ENCODE results near the gene BCAP31. TPM values are rescaled to one million over a fixed set of nuclear protein-coding genes. Genes with fewer than 3 reads are reported as not detected.

BCAP31 gene
- total and polyA plus RNA-seq, 2 donors (not counting 1 experiment from before 2014, with no cell fraction given), result 59.5 to 117 TPM

- POLR2A ChIA-PET, result interaction anchor here (0.6 kb wide), 1 partner anchor 11 kb away, joined by 4 read pairs; the partner anchor contains the start of gene BCAP31
Measured at GRCh38 chrX:153734871-153735270, 10.7 kb upstream of the BCAP31 start.

More at GRCh38 chrX:153734871-153735270, 10.7 kb upstream of the BCAP31 start:
- TF ChIP-seq EZH2 (IDR thresholded peaks at IDR 0.05; ENCODE audit: borderline replicate concordance, insufficient read depth, low read depth, low read length, poor library complexity, severe bottlenecking) (no peak), CTCF (IDR thresholded peaks at IDR 0.05) (no peak)
- intact Hi-C loops (cut with micrococcal nuclease), result loop anchor here (1.0 kb wide), 1 partner anchor 8 kb away; no protein-coding TSS in a partner anchor
- H4K20me1 ChIP-seq (ENCODE audit: control insufficient read depth, insufficient read depth, low read length, poor library complexity, severe bottlenecking), result no peaks in the 10 kb centered on the region
- H3K9me3 Mint-ChIP-seq (ENCODE audit: insufficient read depth), result no peaks in the 10 kb centered on the region
- peaks cover 0 to 22% of the 10 kb centered on the region in 2 experiments for H3K36me3 ChIP-seq (replicated peaks in 1 of 2; ENCODE audit: control extremely low read depth in 1 of 2, control insufficient read depth in 1 of 2, extremely low read depth in 1 of 2, insufficient read depth in 2 of 2, low read length in 1 of 2)
- H3K4me1 Mint-ChIP-seq, result peaks cover 22% of the 10 kb centered on the region
- no peak for ATAC-seq (ENCODE audit: low read depth)
- no peak overlapping the region for H3K9ac ChIP-seq (ENCODE audit: low read length)
- H3K4me2 ChIP-seq (replicated peaks; ENCODE audit: low read depth, low read length, poor library complexity, severe bottlenecking), result no peak overlapping the region
- CTCF ChIA-PET, result interaction anchor here (0.7 to 1.4 kb wide), 3 partner anchors 15 to 223 kb away, joined by 3 to 4 read pairs (median 3); no protein-coding TSS in a partner anchor
- H3K4me3 Mint-ChIP-seq, result no peak overlapping the region
- DNase-seq, result no peak
- no peak overlapping the region for H2AFZ ChIP-seq (ENCODE audit: insufficient read depth, low read depth, low read length, poor library complexity, severe bottlenecking)
- peaks cover 0 to 3% (median 0%) of the 10 kb centered on the region in 3 donors for H3K9me3 ChIP-seq (ENCODE audit: control extremely low read depth in 1 of 3, control insufficient read depth in 2 of 3, insufficient read depth in 1 of 3, low read length in 2 of 3)
- H3K27me3 Mint-ChIP-seq, result no peaks in the 10 kb centered on the region
- H3K27ac ChIP-seq (ENCODE audit: low read length in 2 of 2), result no peak overlapping the region
- peaks cover 26% of the 10 kb centered on the region for H3K79me2 ChIP-seq (ENCODE audit: control insufficient read depth, insufficient read depth, low read length)
- H3K4me3 ChIP-seq (ENCODE audit: control extremely low read depth in 1 of 5, extremely low read depth in 1 of 5, insufficient read depth in 1 of 5, low read depth in 2 of 5, low read length in 4 of 5), result no peak overlapping the region
- H3K27ac Mint-ChIP-seq, result no peak overlapping the region
- H3K27me3 ChIP-seq (replicated peaks in 1 of 4; ENCODE audit: control extremely low read depth in 1 of 4, control insufficient read depth in 3 of 4, insufficient read depth in 4 of 4, low read length in 3 of 4), result no peaks in the 10 kb centered on the region
- H3K4me1 ChIP-seq (ENCODE audit: control insufficient read depth in 2 of 2, insufficient read depth in 2 of 2, low read length in 2 of 2), result peaks cover 3 to 10% of the 10 kb centered on the region in 2 donors
- no CpG with 5 or more reads among the region's 2 CpGs for WGBS (ENCODE audit: insufficient coverage)
